B cell (primary cell): ENCODE measurements around the gene FAR2. TPM values are rescaled to one million over a fixed set of nuclear protein-coding genes. Genes with fewer than 3 reads are reported as not detected.

ENCODE experiments used
- ATAC-seq: fragments of 200-7000 bp; cut with Tn5 transposase; one replicate; pipeline ENCODE4 v1.10.0; 2021; ENCODE audit warnings: low read depth, mild to moderate bottlenecking, moderate number of reproducible peaks, moderate library complexity
- CTCF ChIA-PET: fragments of 350-600 bp; sonication (Branson Sonifier 250); formaldehyde crosslinking; loops from one replicate; lab custom pipeline; 2021; ENCODE audit warnings: antibody characterized with exemption, inconsistent platforms; lab: Charles Lee
- POLR2A ChIA-PET: fragments of 350-600 bp; sonication (Branson Sonifier 250); formaldehyde crosslinking; loops from one replicate; lab custom pipeline; 2021; ENCODE audit warnings: antibody characterized with exemption; lab: Charles Lee
- DNase-seq: peaks from one replicate; pipeline ENCODE4 v3.0.0; 2013
- H2AFZ ChIP-seq: 2 replicates; pipeline ENCODE4 v1.6.1; 2012; ENCODE audit warnings: mild to moderate bottlenecking, low read depth, low read length; ENCODE audit not compliant: insufficient read depth, poor library complexity, severe bottlenecking
- H3K27ac ChIP-seq, 2 donors: 1 replicate in 1 of 2; 2 replicates in 1 of 2; pipeline ENCODE4 v1.5.1; 2012 to 2013; ENCODE audit warnings: low read length in 2 of 2, mild to moderate bottlenecking in 2 of 2, moderate library complexity in 1 of 2
- H3K27me3 ChIP-seq, 4 experiments: fragments of 200-600 bp in 1 of 4; sonication (generic) in 1 of 4; replicated peaks in 1 of 4; 1 replicate in 2 of 4; 2 replicates in 2 of 4; pipeline versions ENCODE4 v1.6.1 to v1.7.0; 2013 to 2016; ENCODE audit warnings: low read length in 3 of 4, mild to moderate bottlenecking in 2 of 4, mixed read lengths in 1 of 4, moderate library complexity in 1 of 4; ENCODE audit not compliant: insufficient read depth in 4 of 4, control insufficient read depth in 3 of 4; ENCODE audit errors: control extremely low read depth in 1 of 4
- H3K36me3 ChIP-seq, 2 experiments: replicated peaks in 1 of 2; 1 replicate in 1 of 2; 2 replicates in 1 of 2; pipeline versions ENCODE4 v1.6.1 to v1.7.1; 2013; ENCODE audit warnings: low read length in 1 of 2; ENCODE audit not compliant: insufficient read depth in 2 of 2, control insufficient read depth in 1 of 2; ENCODE audit errors: control extremely low read depth in 1 of 2, extremely low read depth in 1 of 2
- H3K4me1 ChIP-seq, 2 donors: fragments of 200-600 bp in 1 of 2; sonication (generic) in 1 of 2; 1 replicate in 1 of 2; 2 replicates in 1 of 2; pipeline versions ENCODE4 v1.5.1 to v1.6.1; 2013 to 2017; ENCODE audit warnings: low read length in 2 of 2; ENCODE audit not compliant: control insufficient read depth in 2 of 2, insufficient read depth in 2 of 2
- H3K4me2 ChIP-seq: replicated peaks from 2 replicates; pipeline ENCODE3; 2012; ENCODE audit warnings: mild to moderate bottlenecking, low read depth, low read length; ENCODE audit not compliant: poor library complexity, severe bottlenecking
- H3K4me3 ChIP-seq, 5 experiments: fragments of 200-600 bp in 1 of 5; sonication (generic) in 1 of 5; 1 replicate in 3 of 5; 2 replicates in 2 of 5; pipeline versions ENCODE4 v1.5.1 to v1.7.0; 2011 to 2016; ENCODE audit warnings: low read length in 4 of 5, mild to moderate bottlenecking in 4 of 5, low read depth in 2 of 5, control low read depth in 1 of 5, moderate library complexity in 1 of 5; ENCODE audit not compliant: insufficient read depth in 1 of 5; ENCODE audit errors: control extremely low read depth in 1 of 5, extremely low read depth in 1 of 5
- H3K79me2 ChIP-seq: fragments of 200-600 bp; sonication (generic); one replicate; pipeline ENCODE4 v1.6.0; 2016; ENCODE audit warnings: low read length; ENCODE audit not compliant: control insufficient read depth, insufficient read depth
- H3K9ac ChIP-seq: fragments of 200-600 bp; sonication (generic); 2 replicates; pipeline ENCODE4 v1.6.1; 2017; ENCODE audit warnings: mild to moderate bottlenecking, low read length, moderate library complexity
- H3K9me3 ChIP-seq, 3 donors: one replicate each; pipeline versions ENCODE4 v1.6.1 to v1.7.1; 2013; ENCODE audit warnings: low read length in 2 of 3; ENCODE audit not compliant: control insufficient read depth in 2 of 3, insufficient read depth in 1 of 3; ENCODE audit errors: control extremely low read depth in 1 of 3
- H4K20me1 ChIP-seq: 2 replicates; pipeline ENCODE4 v1.6.0; 2012; ENCODE audit warnings: mild to moderate bottlenecking, low read length; ENCODE audit not compliant: insufficient read depth, control insufficient read depth, poor library complexity, severe bottlenecking
- H3K27ac Mint-ChIP-seq: one replicate; pipeline ENCODE4 v1.8.0; 2021; ENCODE audit warnings: mixed read lengths
- H3K27me3 Mint-ChIP-seq: one replicate; pipeline ENCODE4 v1.8.0; 2021; ENCODE audit warnings: mixed read lengths
- H3K4me1 Mint-ChIP-seq: one replicate; pipeline ENCODE4 v1.8.0; 2021; ENCODE audit warnings: mixed read lengths
- H3K4me3 Mint-ChIP-seq: one replicate; pipeline ENCODE4 v1.8.0; 2021; ENCODE audit warnings: mixed read lengths
- H3K9me3 Mint-ChIP-seq: one replicate; pipeline ENCODE4 v1.8.0; 2022; ENCODE audit warnings: mixed read lengths; ENCODE audit not compliant: insufficient read depth
- EZH2 ChIP-seq: IDR thresholded peaks from 2 replicates; pipeline ENCODE4 v1.6.1; 2012; ENCODE audit warnings: borderline replicate concordance, low read depth, mild to moderate bottlenecking, moderate library complexity, low read length; ENCODE audit not compliant: insufficient read depth, poor library complexity, severe bottlenecking
- WGBS: methylation state at CpG from one replicate; pipeline ENCODE4 v1.1.5; 2013; ENCODE audit warnings: missing lambda C conversion rate; ENCODE audit not compliant: insufficient coverage; 5-methylcytosine and 5-hydroxymethylcytosine counted together
- intact Hi-C: fragments of 100-400 bp; cut with micrococcal nuclease; formaldehyde crosslinking; loops from one replicate; pipeline ENCODE4 v1.10.0; 2022
- polyA plus RNA-seq: library from polyadenylated mRNA; depleted of rRNA; stranded (reverse); fragments of >200 nt; gene quantifications from 2 replicates; pipeline ENCODE4 v1.2.3, GENCODE V29; 2012
- total RNA-seq, 2 donors: library from RNA; stranded (reverse); fragments of 120-200 nt in 1 of 2; gene quantifications; 1 replicate in 1 of 2; 2 replicates in 1 of 2; pipeline versions ENCODE4 v1.2.3 to v1.2.4, GENCODE V29; 2013 to 2022
- TF ChIP-seq, protein P1 (sequence below): fragments of 200-600 bp; IDR thresholded peaks from one replicate; pipeline ENCODE4 v1.8.0; 2022; ENCODE audit warnings: antibody characterized with exemption, mild to moderate bottlenecking

FAR2 gene
- total and polyA plus RNA-seq, 2 donors (not counting 1 experiment from before 2014, with no cell fraction given) = 0.39 TPM; not detected in 1

DNA sequence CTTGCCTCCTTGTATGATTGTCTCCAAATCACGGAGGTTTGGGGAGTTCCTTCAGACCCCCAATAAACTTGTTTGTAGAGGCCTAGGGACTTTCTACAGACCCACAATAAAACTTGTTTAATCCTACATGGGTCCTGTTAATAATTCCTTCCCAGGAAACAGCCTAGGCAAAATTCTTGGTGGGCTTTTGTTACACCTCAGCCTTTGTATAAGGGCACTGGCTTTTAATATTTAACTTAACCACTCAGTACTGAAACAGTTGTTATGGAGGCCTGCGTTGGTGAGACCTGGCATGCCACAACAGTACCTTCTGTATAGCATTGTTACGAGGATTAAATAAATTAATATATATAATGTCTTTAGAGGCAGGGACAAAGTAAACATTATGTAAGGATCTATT is 32.7 kb upstream of the FAR2 start:
- 80% methylated on average over 1 of the region's 3 CpGs for WGBS
- Histone ChIP-seq H3K27ac (no peak overlapping the region), H3K9me3 (peaks cover 0 to 7% (median 6%) of the 10 kb centered on the region in 3 donors), H3K4me1 (no peaks in the 10 kb centered on the region), H3K79me2 (no peaks in the 10 kb centered on the region), H3K9ac (no peak overlapping the region), H4K20me1 (no peaks in the 10 kb centered on the region), H2AFZ (no peak overlapping the region), H3K36me3 (no peaks in the 10 kb centered on the region), H3K4me2 (no peak overlapping the region), H3K27me3 (no peaks in the 10 kb centered on the region), H3K4me3 (no peak overlapping the region)
- H3K4me1 Mint-ChIP-seq = no peaks in the 10 kb centered on the region
- peaks cover 5% of the 10 kb centered on the region for H3K27me3 Mint-ChIP-seq
- TF ChIP-seq EZH2 = no peak
- ChIA-PET POLR2A (no interaction called here), CTCF (no interaction called here)
- intact Hi-C loops = no loop called here
- H3K4me3 Mint-ChIP-seq = no peak overlapping the region
- ATAC-seq (no peak), DNase-seq (no peak)
- H3K27ac Mint-ChIP-seq = no peak overlapping the region
- H3K9me3 Mint-ChIP-seq = peaks cover 3% of the 10 kb centered on the region

DNA sequence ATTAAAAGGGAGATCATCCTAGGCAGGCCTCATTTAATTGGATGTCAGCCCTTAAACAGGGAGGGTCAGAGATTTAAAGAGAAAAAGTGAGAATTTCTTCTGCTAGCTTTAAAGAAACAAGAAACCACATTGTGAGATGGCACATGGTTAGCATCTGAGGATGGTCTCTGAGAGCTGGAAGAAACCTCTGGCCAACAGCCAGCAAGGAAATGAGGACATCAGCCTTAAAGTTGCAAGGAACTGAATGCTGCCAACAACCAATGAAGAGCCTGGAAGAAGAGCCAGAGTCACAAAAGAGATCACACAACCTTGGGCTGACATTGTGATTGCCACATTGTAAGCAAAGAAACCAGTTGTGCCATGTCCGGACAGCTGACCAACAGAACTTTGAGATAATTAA is 17.5 kb upstream of the FAR2 start:
- Histone ChIP-seq H4K20me1 (no peaks in the 10 kb centered on the region), H3K4me1 (no peaks in the 10 kb centered on the region), H2AFZ (no peak overlapping the region), H3K36me3 (no peaks in the 10 kb centered on the region), H3K4me2 (no peak overlapping the region), H3K9ac (no peak overlapping the region), H3K79me2 (no peaks in the 10 kb centered on the region), H3K27me3 (no peaks in the 10 kb centered on the region), H3K9me3 (no peaks in the 10 kb centered on the region), H3K27ac (no peak overlapping the region), H3K4me3 (no peak overlapping the region)
- Mint-ChIP-seq H3K27ac (no peak overlapping the region), H3K27me3 (peaks cover 7% of the 10 kb centered on the region), H3K4me3 (no peak overlapping the region), H3K4me1 (no peaks in the 10 kb centered on the region), H3K9me3 (no peaks in the 10 kb centered on the region)
- CTCF ChIA-PET = no interaction called here
- TF ChIP-seq, protein P1, sequence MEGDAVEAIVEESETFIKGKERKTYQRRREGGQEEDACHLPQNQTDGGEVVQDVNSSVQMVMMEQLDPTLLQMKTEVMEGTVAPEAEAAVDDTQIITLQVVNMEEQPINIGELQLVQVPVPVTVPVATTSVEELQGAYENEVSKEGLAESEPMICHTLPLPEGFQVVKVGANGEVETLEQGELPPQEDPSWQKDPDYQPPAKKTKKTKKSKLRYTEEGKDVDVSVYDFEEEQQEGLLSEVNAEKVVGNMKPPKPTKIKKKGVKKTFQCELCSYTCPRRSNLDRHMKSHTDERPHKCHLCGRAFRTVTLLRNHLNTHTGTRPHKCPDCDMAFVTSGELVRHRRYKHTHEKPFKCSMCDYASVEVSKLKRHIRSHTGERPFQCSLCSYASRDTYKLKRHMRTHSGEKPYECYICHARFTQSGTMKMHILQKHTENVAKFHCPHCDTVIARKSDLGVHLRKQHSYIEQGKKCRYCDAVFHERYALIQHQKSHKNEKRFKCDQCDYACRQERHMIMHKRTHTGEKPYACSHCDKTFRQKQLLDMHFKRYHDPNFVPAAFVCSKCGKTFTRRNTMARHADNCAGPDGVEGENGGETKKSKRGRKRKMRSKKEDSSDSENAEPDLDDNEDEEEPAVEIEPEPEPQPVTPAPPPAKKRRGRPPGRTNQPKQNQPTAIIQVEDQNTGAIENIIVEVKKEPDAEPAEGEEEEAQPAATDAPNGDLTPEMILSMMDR = no peak
- TF ChIP-seq EZH2 = no peak
- DNase-seq (no peak), ATAC-seq (no peak)
- no CpG with 5 or more reads among the region's 1 CpG for WGBS
- POLR2A ChIA-PET = no interaction called here
- intact Hi-C loops = no loop called here
